Fibroblast of lung (primary cell): ENCODE data around the gene IL2RG. TPM values are rescaled to one million over a fixed set of nuclear protein-coding genes. Genes with fewer than 3 reads are reported as not detected.

Experiments used
- DNase-seq, 2 donors: peaks; one replicate each; pipeline versions ENCODE4 v3.0.0 to v3.0.0-alpha.2; 2010; ENCODE audit warnings: low read depth in 2 of 2
- H2AFZ ChIP-seq: 2 replicates; pipeline ENCODE4 v1.5.1; 2012; ENCODE audit warnings: low read length, control low read depth, inconsistent platforms
- H3K27ac ChIP-seq: 2 replicates; pipeline ENCODE4 v1.5.1; 2011; ENCODE audit warnings: low read length, control low read depth; ENCODE audit not compliant: insufficient read depth
- H3K27me3 ChIP-seq: 2 replicates; pipeline ENCODE4 v1.5.1; 2011; ENCODE audit warnings: mild to moderate bottlenecking, low read length; ENCODE audit not compliant: control insufficient read depth, insufficient read depth
- H3K36me3 ChIP-seq: 2 replicates; pipeline ENCODE4 v1.5.1; 2011; ENCODE audit warnings: low read length; ENCODE audit not compliant: control insufficient read depth, insufficient read depth
- H3K4me1 ChIP-seq: 2 replicates; pipeline ENCODE4 v1.5.1; 2011; ENCODE audit warnings: low read length; ENCODE audit not compliant: control insufficient read depth, insufficient read depth; ENCODE audit errors: extremely low read depth
- H3K4me2 ChIP-seq: 2 replicates; pipeline ENCODE4 v1.5.1; 2011; ENCODE audit warnings: low read length, control low read depth; ENCODE audit not compliant: insufficient read depth; ENCODE audit errors: extremely low read depth
- H3K4me3 ChIP-seq, 4 experiments: fragments of 200-600 bp in 1 of 4; sonication (generic) in 1 of 4; replicated peaks in 1 of 4; 2 replicates each; pipeline ENCODE4 v1.5.1; 2011 to 2016; ENCODE audit warnings: low read length in 4 of 4, low read depth in 3 of 4, mild to moderate bottlenecking in 3 of 4, control low read depth in 2 of 4, inconsistent platforms in 1 of 4, mixed read lengths in 1 of 4; ENCODE audit not compliant: insufficient read depth in 1 of 4; ENCODE audit errors: control extremely low read depth in 1 of 4
- H3K79me2 ChIP-seq: 2 replicates; pipeline ENCODE4 v1.5.1; 2012; ENCODE audit warnings: mild to moderate bottlenecking, low read length, inconsistent platforms; ENCODE audit not compliant: control insufficient read depth, insufficient read depth
- H3K9ac ChIP-seq: 2 replicates; pipeline ENCODE4 v1.5.1; 2011; ENCODE audit warnings: mild to moderate bottlenecking, low read length, control low read depth; ENCODE audit not compliant: insufficient read depth
- H3K9me3 ChIP-seq: 2 replicates; pipeline ENCODE4 v1.5.1; 2012; ENCODE audit warnings: low read depth, low read length; ENCODE audit not compliant: control insufficient read depth, insufficient read depth
- H4K20me1 ChIP-seq: 2 replicates; pipeline ENCODE4 v1.5.1; 2011; ENCODE audit warnings: low read length; ENCODE audit not compliant: control insufficient read depth, insufficient read depth; ENCODE audit errors: extremely low read depth
- EZH2 ChIP-seq: IDR thresholded peaks from 2 replicates; pipeline ENCODE4 v1.5.1; 2012; ENCODE audit warnings: low read length, control low read depth, mild to moderate bottlenecking; ENCODE audit errors: missing control alignments
- polyA plus RNA-seq, 2 donors: library from polyadenylated mRNA; depleted of rRNA in 1 of 2; stranded (reverse) in 1 of 2; unstranded in 1 of 2; fragments of >200 nt; gene quantifications; 2 replicates each; pipeline ENCODE4 v1.2.1, GENCODE V29; 2011 to 2012; ENCODE audit warnings: missing spikeins in 1 of 2
- total RNA-seq: library from RNA; depleted of rRNA; stranded (reverse); fragments of >200 nt; gene quantifications from 2 replicates; pipeline ENCODE4 v1.2.1, GENCODE V29; 2014
- TF ChIP-seq, protein P1 (sequence below), 2 donors: IDR thresholded peaks in 1 of 2; conservative IDR thresholded peaks in 1 of 2; 1 replicate in 1 of 2; 2 replicates in 1 of 2; pipeline ENCODE4 v1.5.1; 2011 to 2012; ENCODE audit warnings: low read length in 2 of 2, control low read depth in 1 of 2, inconsistent platforms in 1 of 2, low read depth in 1 of 2, mild to moderate bottlenecking in 1 of 2

Gene IL2RG
- total and polyA plus RNA-seq, 2 donors (not counting 1 experiment from before 2014, with no cell fraction given) = not detected

- Histone ChIP-seq H3K4me3 (no peak overlapping the region), H3K36me3 (no peaks in the 10 kb centered on the region), H3K9me3 (no peaks in the 10 kb centered on the region), H3K27ac (no peak overlapping the region), H3K4me2 (no peak overlapping the region), H3K79me2 (no peaks in the 10 kb centered on the region), H3K27me3 (peaks cover 1% of the 10 kb centered on the region), H3K4me1 (no peaks in the 10 kb centered on the region), H4K20me1 (no peaks in the 10 kb centered on the region), H3K9ac (no peak overlapping the region), H2AFZ (no peak overlapping the region)
- TF ChIP-seq, protein P1, sequence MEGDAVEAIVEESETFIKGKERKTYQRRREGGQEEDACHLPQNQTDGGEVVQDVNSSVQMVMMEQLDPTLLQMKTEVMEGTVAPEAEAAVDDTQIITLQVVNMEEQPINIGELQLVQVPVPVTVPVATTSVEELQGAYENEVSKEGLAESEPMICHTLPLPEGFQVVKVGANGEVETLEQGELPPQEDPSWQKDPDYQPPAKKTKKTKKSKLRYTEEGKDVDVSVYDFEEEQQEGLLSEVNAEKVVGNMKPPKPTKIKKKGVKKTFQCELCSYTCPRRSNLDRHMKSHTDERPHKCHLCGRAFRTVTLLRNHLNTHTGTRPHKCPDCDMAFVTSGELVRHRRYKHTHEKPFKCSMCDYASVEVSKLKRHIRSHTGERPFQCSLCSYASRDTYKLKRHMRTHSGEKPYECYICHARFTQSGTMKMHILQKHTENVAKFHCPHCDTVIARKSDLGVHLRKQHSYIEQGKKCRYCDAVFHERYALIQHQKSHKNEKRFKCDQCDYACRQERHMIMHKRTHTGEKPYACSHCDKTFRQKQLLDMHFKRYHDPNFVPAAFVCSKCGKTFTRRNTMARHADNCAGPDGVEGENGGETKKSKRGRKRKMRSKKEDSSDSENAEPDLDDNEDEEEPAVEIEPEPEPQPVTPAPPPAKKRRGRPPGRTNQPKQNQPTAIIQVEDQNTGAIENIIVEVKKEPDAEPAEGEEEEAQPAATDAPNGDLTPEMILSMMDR (conservative IDR thresholded peaks at IDR 0.05 in 1 of 2, IDR thresholded peaks at IDR 0.05 in 1 of 2; ENCODE audit: low read depth in 1 of 2, low read length in 2 of 2) = no peak
- TF ChIP-seq EZH2 = no peak
- DNase-seq = no peak
These were observed 5.7 kb downstream of the IL2RG start for GRCh38 chrX:71105628-71106027.

- no peak for TF ChIP-seq EZH2
- TF ChIP-seq, protein P1 (conservative IDR thresholded peaks at IDR 0.05 in 1 of 2, IDR thresholded peaks at IDR 0.05 in 1 of 2; ENCODE audit: low read depth in 1 of 2, low read length in 2 of 2) = no peak
- Histone ChIP-seq H4K20me1 (no peaks in the 10 kb centered on the region), H2AFZ (no peak overlapping the region), H3K36me3 (no peaks in the 10 kb centered on the region), H3K4me3 (no peak overlapping the region), H3K79me2 (no peaks in the 10 kb centered on the region), H3K9ac (no peak overlapping the region), H3K27ac (no peak overlapping the region), H3K27me3 (no peaks in the 10 kb centered on the region), H3K9me3 (no peaks in the 10 kb centered on the region), H3K4me1 (no peaks in the 10 kb centered on the region), H3K4me2 (no peak overlapping the region)
- DNase-seq = no peak
These were observed 8.0 kb downstream of the IL2RG start for GRCh38 chrX:71103110-71103983.

DNA sequence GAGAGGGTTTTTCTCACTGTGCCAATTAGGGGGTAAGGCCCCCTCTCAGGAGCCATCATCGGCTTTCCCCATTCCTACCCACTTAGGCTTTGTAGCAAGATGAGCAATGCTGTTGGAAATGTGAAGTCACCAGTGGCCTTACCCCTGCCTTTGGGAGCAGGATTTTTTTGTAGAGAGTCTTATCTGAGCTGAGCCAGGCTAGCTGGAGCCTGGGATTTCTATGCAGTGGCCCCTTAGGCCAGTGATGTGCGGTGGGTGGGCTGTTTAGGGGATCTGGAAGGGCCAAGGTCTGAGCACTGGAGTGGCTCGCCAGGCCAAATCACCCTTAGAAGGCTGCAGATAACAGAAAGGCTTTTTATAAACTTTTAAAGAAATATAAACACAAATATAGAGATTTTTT, 9.1 kb downstream of the IL2RG start:
- no peak overlapping the region for H2AFZ ChIP-seq
- no peaks in the 10 kb centered on the region for H4K20me1 ChIP-seq
- no peak for DNase-seq
- H3K4me2 ChIP-seq = no peak overlapping the region
- no peaks in the 10 kb centered on the region for H3K9me3 ChIP-seq
- H3K4me1 ChIP-seq = no peaks in the 10 kb centered on the region
- H3K4me3 ChIP-seq = no peak overlapping the region
- H3K27me3 ChIP-seq = no peaks in the 10 kb centered on the region
- H3K9ac ChIP-seq = no peak overlapping the region
- no peaks in the 10 kb centered on the region for H3K79me2 ChIP-seq
- H3K27ac ChIP-seq = no peak overlapping the region
- no peaks in the 10 kb centered on the region for H3K36me3 ChIP-seq
- TF ChIP-seq EZH2 = no peak
- TF ChIP-seq, protein P1 (conservative IDR thresholded peaks at IDR 0.05 in 1 of 2, IDR thresholded peaks at IDR 0.05 in 1 of 2; ENCODE audit: low read depth in 1 of 2, low read length in 2 of 2) = no peak
